GM12878 (cell line): Measurements from ENCODE around the gene TAF6. TPM values are rescaled to one million over a fixed set of nuclear protein-coding genes. Genes with fewer than 3 reads are reported as not detected.

Experiments
- ATAC-seq: fragments of 200-7000 bp; cut with Tn5 transposase; 3 replicates; pipeline ENCODE4 v1.9.1; 2020; ENCODE audit warnings: mild to moderate bottlenecking, moderate library complexity
- BruUV-seq: library from RNA; stranded (reverse); fragments of 400-500 nt; replicated peaks from 2 replicates; lab custom pipeline; 2021; lab: Mats Ljungman, UMichigan
- CTCF ChIA-PET: fragments of 300-600 bp; sonication (Branson Sonifier 250); formaldehyde crosslinking; extraction: SDS; loops from one replicate; lab custom pipeline; 2021; ENCODE audit warnings: inconsistent platforms; lab: Yijun Ruan, JAX
- POLR2A ChIA-PET: fragments of 350-600 bp; formaldehyde crosslinking; extraction: SDS; loops from one replicate; lab custom pipeline; 2021; ENCODE audit warnings: inconsistent platforms; lab: Charles Lee
- RAD21 ChIA-PET: fragments of 300-600 bp; sonication (Branson Sonifier 250); formaldehyde crosslinking; loops from one replicate; lab custom pipeline; 2023; ENCODE audit warnings: antibody characterized with exemption; ENCODE audit not compliant: unreplicated experiment; lab: Charles Lee
- SMC1A ChIA-PET: fragments of 300-600 bp; sonication (Branson Sonifier 250); formaldehyde crosslinking; loops from one replicate; lab custom pipeline; 2023; ENCODE audit not compliant: unreplicated experiment, uncharacterized antibody; lab: Charles Lee
- DNase-seq: peaks from one replicate; pipeline ENCODE4 v3.0.0-alpha.2; 2011; ENCODE audit warnings: low read depth, low spot score
- FAIRE-seq: peaks from 3 replicates; lab custom pipeline; 2011; peaks lifted over from hg19 to GRCh38; lab: Jason Lieb, UNC
- H2AFZ ChIP-seq: 2 replicates; pipeline ENCODE4 v1.6.0; 2011; ENCODE audit warnings: low read depth, low read length, control low read depth; ENCODE audit not compliant: control insufficient read depth
- H3K27ac ChIP-seq: 2 replicates; pipeline ENCODE4 v1.5.1; 2011; ENCODE audit warnings: control low read depth; ENCODE audit not compliant: control insufficient read depth, insufficient read depth
- H3K27me3 ChIP-seq, 2 experiments: replicated peaks in 1 of 2; 2 replicates each; pipeline versions ENCODE4 v1.6.0 to v1.6.1; 2011; ENCODE audit warnings: low read length in 1 of 2; ENCODE audit not compliant: control insufficient read depth in 2 of 2, insufficient read depth in 2 of 2
- H3K36me3 ChIP-seq, 2 experiments: 2 replicates each; pipeline ENCODE4 v1.5.1; 2011; ENCODE audit warnings: low read length in 1 of 2; ENCODE audit not compliant: control insufficient read depth in 2 of 2, insufficient read depth in 2 of 2
- H3K4me1 ChIP-seq: 2 replicates; pipeline ENCODE4 v1.6.1; 2011; ENCODE audit warnings: mild to moderate bottlenecking, low read length, moderate library complexity, mixed read lengths; ENCODE audit not compliant: control insufficient read depth, insufficient read depth
- H3K4me2 ChIP-seq: 2 replicates; pipeline ENCODE4 v1.6.0; 2011; ENCODE audit warnings: control low read depth; ENCODE audit not compliant: control insufficient read depth, insufficient read depth
- H3K4me3 ChIP-seq: fragments of 200-600 bp; sonication (generic); 2 replicates; pipeline ENCODE4 v1.5.1; 2016
- H3K79me2 ChIP-seq: 2 replicates; pipeline ENCODE4 v1.6.0; 2011; ENCODE audit warnings: low read length; ENCODE audit not compliant: control insufficient read depth, insufficient read depth
- H3K9ac ChIP-seq: 2 replicates; pipeline ENCODE4 v1.8.0; 2011; ENCODE audit warnings: low read length, control low read depth, mixed read lengths; ENCODE audit not compliant: control insufficient read depth, insufficient read depth
- H3K9me3 ChIP-seq: replicated peaks from 3 replicates; pipeline ENCODE4 v1.5.1; 2011; ENCODE audit warnings: mild to moderate bottlenecking, low read length; ENCODE audit not compliant: control insufficient read depth, insufficient read depth
- H4K20me1 ChIP-seq: 2 replicates; pipeline ENCODE4 v1.6.0; 2011; ENCODE audit not compliant: control insufficient read depth, insufficient read depth
- BCL11A ChIP-seq: IDR thresholded peaks from 2 replicates; pipeline ENCODE4 v1.6.1; 2011; ENCODE audit warnings: low read depth, low read length
- CUX1 ChIP-seq: IDR thresholded peaks from 2 replicates; pipeline ENCODE4 v1.6.1; 2012; ENCODE audit warnings: improper control_type of control experiment, low read depth, low read length; ENCODE audit not compliant: insufficient replicate concordance
- MAX ChIP-seq: IDR thresholded peaks from 2 replicates; pipeline ENCODE4 v1.6.1; 2012; ENCODE audit warnings: low read depth, low read length, improper control_type of control experiment
- WRNIP1 ChIP-seq: IDR thresholded peaks from 2 replicates; pipeline ENCODE4 v1.6.1; 2011; ENCODE audit warnings: low read depth, low read length, improper control_type of control experiment, borderline replicate concordance
- WGBS: methylation state at CpG from one replicate; pipeline ENCODE4 v1.1.6; 2016; ENCODE audit warnings: low lambda C conversion rate; ENCODE audit not compliant: insufficient replicate concordance, insufficient coverage; ENCODE audit errors: missing lambda C conversion rate; 5-methylcytosine and 5-hydroxymethylcytosine counted together
- in situ Hi-C: fragments of 300-500 bp; cut with MboI; formaldehyde crosslinking; loops from 9 replicates; pipeline ENCODE4 v1.14.3; 2018; ENCODE audit warnings: mixed read lengths
- intact Hi-C: fragments of 100-400 bp; cut with micrococcal nuclease; formaldehyde crosslinking; loops from one replicate; pipeline ENCODE4 v1.14.2; 2022; ENCODE audit not compliant: unreplicated experiment
- polyA plus RNA-seq, 11 experiments: library from polyadenylated mRNA; depleted of rRNA in 4 of 11; unstranded in 6 of 11; stranded (reverse) in 5 of 11; fragments of >200 nt; fragmentation: Nextera tagmentation in 4 of 11; fragmentation: Illumina TruSeq in 1 of 11; extraction: Ambion mirVana in 4 of 11; extraction: Trizol in 1 of 11; gene quantifications; 1 replicate in 1 of 11; 2 replicates in 10 of 11; pipeline versions ENCODE4 v1.2.1 to v1.2.3, GENCODE V29; 2011 to 2016; ENCODE audit warnings: inconsistent platforms in 2 of 11, missing spikeins in 2 of 11, low read depth in 1 of 11
- total RNA-seq, 4 experiments: library from RNA; depleted of rRNA in 3 of 4; stranded (reverse); fragments of >200 nt in 3 of 4; fragmentation: Illumina TruSeq in 1 of 4; extraction: Trizol in 1 of 4; gene quantifications; 2 replicates each; pipeline versions ENCODE4 v1.2.1 to v1.2.3, GENCODE V29; 2013 to 2021
- TF ChIP-seq, protein P1 (sequence below): fragments of 450-650 bp; conservative IDR thresholded peaks from 2 replicates; pipeline ENCODE4 v1.6.1; 2017; ENCODE audit warnings: mild to moderate bottlenecking, moderate library complexity
- TF ChIP-seq, protein P2 (sequence below): fragments of 450-650 bp; IDR thresholded peaks from 2 replicates; pipeline ENCODE4 v1.6.1; 2017; ENCODE audit warnings: mild to moderate bottlenecking, moderate library complexity

TAF6 gene
- total and polyA plus RNA-seq, 10 of the 15 experiments (the other 5 are each of a cell fraction or from before 2014, with no cell fraction given) = 0.27 to 42.6 (median 17.0) TPM

DNA sequence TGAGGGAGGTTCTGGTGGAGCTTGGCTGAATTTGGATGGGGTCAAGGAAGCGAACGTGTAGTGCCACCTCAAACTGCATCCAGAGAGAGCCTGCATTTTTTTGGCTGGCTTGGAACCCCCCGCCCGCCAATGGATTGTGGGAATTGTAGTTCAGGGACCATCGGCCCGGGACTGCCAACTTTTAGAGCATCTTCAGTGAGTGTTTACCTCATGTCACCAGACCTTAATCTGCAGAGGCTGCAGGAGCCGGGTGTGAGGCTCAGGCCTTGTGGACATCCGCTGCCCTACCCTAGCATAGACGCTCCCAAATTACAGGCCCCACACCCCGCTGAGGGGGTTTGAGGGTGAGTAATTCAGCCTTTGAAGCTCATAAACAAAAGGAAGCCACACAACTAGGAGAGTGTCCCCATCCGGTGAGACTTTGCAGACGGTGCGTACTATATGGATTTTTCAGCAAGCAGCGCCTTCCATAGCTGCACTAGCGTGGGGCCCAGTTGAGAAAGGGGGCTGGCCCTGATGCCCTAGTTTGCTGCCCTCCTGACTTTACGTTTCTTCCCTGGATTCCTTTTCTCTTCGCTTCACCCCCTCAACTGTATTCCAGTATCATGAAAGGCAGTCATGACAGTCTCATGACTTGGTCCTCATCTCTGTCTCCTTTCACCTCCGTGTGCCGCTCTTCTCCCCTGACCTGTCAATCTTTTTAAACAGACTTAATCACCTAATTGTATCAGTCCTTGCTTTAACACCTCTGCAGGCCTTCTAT lies 993 bp upstream of the TAF6 start (continued):
- no peak for TF ChIP-seq BCL11A
- TF ChIP-seq, all 136 proteins: peak for 14

- intact Hi-C loops (no loop called here), in situ Hi-C loops (no loop called here)
- POLR2A ChIA-PET = interaction anchor here (1.4 kb wide), 1 partner anchor 18 kb away, joined by 6 read pairs; no protein-coding TSS in a partner anchor
- peak overlapping the region; percentile 85 for H3K9ac ChIP-seq
- H3K27me3 ChIP-seq = no peaks in the 10 kb centered on the region
- peaks cover 7% of the 10 kb centered on the region for H3K79me2 ChIP-seq
- peak overlapping the region; percentile 82 for H3K4me3 ChIP-seq
- TSS peak; percentile 81 for BruUV-seq
- H3K27ac ChIP-seq = peak overlapping the region; percentile 91
- no peaks in the 10 kb centered on the region; a peak in 1 of 4 replicates for H3K36me3 ChIP-seq
- SMC1A ChIA-PET = no interaction called here
- DNase-seq (no peak), ATAC-seq (no peak), FAIRE-seq (no peak)
- H3K4me1 ChIP-seq = peaks cover 3% of the 10 kb centered on the region
- RAD21 ChIA-PET = no interaction called here
- CTCF ChIA-PET = no interaction called here
- WGBS = 18% methylated on average over 18 of the region's 18 CpGs
- no peaks in the 10 kb centered on the region for H4K20me1 ChIP-seq
- peak overlapping the region; percentile 93 for H2AFZ ChIP-seq
- H3K9me3 ChIP-seq = no peaks in the 10 kb centered on the region
- H3K4me2 ChIP-seq = peak overlapping the region; percentile 77
- TF ChIP-seq MAX (no peak), WRNIP1 (no peak), CUX1 (no peak)
- TF ChIP-seq, protein P1, sequence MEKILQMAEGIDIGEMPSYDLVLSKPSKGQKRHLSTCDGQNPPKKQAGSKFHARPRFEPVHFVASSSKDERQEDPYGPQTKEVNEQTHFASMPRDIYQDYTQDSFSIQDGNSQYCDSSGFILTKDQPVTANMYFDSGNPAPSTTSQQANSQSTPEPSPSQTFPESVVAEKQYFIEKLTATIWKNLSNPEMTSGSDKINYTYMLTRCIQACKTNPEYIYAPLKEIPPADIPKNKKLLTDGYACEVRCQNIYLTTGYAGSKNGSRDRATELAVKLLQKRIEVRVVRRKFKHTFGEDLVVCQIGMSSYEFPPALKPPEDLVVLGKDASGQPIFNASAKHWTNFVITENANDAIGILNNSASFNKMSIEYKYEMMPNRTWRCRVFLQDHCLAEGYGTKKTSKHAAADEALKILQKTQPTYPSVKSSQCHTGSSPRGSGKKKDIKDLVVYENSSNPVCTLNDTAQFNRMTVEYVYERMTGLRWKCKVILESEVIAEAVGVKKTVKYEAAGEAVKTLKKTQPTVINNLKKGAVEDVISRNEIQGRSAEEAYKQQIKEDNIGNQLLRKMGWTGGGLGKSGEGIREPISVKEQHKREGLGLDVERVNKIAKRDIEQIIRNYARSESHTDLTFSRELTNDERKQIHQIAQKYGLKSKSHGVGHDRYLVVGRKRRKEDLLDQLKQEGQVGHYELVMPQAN = no peak
- TF ChIP-seq, protein P2, sequence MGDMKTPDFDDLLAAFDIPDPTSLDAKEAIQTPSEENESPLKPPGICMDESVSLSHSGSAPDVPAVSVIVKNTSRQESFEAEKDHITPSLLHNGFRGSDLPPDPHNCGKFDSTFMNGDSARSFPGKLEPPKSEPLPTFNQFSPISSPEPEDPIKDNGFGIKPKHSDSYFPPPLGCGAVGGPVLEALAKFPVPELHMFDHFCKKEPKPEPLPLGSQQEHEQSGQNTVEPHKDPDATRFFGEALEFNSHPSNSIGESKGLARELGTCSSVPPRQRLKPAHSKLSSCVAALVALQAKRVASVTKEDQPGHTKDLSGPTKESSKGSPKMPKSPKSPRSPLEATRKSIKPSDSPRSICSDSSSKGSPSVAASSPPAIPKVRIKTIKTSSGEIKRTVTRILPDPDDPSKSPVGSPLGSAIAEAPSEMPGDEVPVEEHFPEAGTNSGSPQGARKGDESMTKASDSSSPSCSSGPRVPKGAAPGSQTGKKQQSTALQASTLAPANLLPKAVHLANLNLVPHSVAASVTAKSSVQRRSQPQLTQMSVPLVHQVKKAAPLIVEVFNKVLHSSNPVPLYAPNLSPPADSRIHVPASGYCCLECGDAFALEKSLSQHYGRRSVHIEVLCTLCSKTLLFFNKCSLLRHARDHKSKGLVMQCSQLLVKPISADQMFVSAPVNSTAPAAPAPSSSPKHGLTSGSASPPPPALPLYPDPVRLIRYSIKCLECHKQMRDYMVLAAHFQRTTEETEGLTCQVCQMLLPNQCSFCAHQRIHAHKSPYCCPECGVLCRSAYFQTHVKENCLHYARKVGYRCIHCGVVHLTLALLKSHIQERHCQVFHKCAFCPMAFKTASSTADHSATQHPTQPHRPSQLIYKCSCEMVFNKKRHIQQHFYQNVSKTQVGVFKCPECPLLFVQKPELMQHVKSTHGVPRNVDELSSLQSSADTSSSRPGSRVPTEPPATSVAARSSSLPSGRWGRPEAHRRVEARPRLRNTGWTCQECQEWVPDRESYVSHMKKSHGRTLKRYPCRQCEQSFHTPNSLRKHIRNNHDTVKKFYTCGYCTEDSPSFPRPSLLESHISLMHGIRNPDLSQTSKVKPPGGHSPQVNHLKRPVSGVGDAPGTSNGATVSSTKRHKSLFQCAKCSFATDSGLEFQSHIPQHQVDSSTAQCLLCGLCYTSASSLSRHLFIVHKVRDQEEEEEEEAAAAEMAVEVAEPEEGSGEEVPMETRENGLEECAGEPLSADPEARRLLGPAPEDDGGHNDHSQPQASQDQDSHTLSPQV = no peak
Observed at GRCh38 chr7:100118388-100119071, 628 bp downstream of the TAF6 start.
